ENCODE measurements around the gene ADAMTS2. TPM values are rescaled to one million over a fixed set of nuclear protein-coding genes. Genes with fewer than 3 reads are reported as not detected.

The ADAMTS2 gene
- total and polyA plus RNA-seq, 2 donors from 2014 or later = 2.0 to 13.6 TPM

DNA sequence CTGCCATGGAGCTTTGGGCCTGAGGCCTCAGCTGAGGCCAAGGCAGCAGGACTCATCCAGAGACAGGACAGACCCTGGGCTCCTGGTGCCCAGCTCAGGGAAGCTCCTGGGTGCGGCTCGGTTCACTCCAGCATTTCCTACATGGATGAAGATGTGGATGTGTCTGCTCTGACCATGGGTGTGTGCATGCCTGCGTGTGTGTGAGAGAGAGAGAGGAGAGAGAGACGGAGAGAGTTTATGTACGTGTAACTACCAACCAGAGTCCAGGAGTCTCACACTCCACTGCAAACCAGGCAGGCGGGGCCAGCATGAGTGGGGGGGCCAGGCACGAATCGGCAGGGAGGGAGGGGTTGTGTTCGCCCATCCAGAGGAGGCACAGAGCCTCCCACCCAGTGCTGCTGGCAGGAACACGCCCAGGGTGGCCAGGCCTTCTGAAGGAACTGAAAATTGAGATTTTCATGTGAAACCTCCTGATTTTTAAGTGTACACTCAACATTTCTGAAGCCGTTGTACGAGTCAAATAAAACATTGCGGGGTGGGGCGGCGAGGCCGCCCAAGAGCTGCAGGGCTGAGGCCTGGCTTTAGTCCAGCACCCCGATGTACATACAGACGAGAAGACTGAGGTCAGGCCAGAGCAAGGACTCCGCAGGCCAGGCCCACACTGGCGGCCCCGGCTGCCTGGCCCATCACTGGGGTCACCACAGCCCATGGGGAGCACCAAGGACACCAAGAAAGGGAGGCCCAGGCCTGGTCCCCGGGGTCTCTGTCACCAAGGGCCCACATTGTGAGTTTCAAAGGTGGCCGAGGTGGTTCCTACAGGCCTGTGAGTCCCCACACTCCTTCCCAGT, 88.7 kb downstream of the ADAMTS2 start:
- intact Hi-C loops (cut with DNase I) = no loop called here
- no peaks in the 10 kb centered on the region for H3K27me3 ChIP-seq (ENCODE audit: control insufficient read depth, insufficient read depth, low read length)
- H3K36me3 ChIP-seq (ENCODE audit: control insufficient read depth in 2 of 3, insufficient read depth in 3 of 3, low read length in 3 of 3) = no peaks in the 10 kb centered on the region
- H3K9me3 ChIP-seq (ENCODE audit: control insufficient read depth in 2 of 3, insufficient read depth in 1 of 3, low read length in 3 of 3) = no peaks in the 10 kb centered on the region
- H3K4me1 ChIP-seq (ENCODE audit: control insufficient read depth in 2 of 3, insufficient read depth in 2 of 3, low read depth in 1 of 3, low read length in 3 of 3) = no peaks in the 10 kb centered on the region
- H3K9ac ChIP-seq (ENCODE audit: low read length in 3 of 3) = no peak overlapping the region
- DNase-seq = peak; percentile 51 to 76 (median 63)
- H3K4me3 ChIP-seq (ENCODE audit: low read length in 3 of 3) = no peak overlapping the region
- no peak for FAIRE-seq
- H3K27ac ChIP-seq (ENCODE audit: low read depth in 2 of 2, low read length in 2 of 2) = no peak overlapping the region
- TF ChIP-seq, protein P1, sequence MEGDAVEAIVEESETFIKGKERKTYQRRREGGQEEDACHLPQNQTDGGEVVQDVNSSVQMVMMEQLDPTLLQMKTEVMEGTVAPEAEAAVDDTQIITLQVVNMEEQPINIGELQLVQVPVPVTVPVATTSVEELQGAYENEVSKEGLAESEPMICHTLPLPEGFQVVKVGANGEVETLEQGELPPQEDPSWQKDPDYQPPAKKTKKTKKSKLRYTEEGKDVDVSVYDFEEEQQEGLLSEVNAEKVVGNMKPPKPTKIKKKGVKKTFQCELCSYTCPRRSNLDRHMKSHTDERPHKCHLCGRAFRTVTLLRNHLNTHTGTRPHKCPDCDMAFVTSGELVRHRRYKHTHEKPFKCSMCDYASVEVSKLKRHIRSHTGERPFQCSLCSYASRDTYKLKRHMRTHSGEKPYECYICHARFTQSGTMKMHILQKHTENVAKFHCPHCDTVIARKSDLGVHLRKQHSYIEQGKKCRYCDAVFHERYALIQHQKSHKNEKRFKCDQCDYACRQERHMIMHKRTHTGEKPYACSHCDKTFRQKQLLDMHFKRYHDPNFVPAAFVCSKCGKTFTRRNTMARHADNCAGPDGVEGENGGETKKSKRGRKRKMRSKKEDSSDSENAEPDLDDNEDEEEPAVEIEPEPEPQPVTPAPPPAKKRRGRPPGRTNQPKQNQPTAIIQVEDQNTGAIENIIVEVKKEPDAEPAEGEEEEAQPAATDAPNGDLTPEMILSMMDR (IDR thresholded peaks at IDR 0.05; ENCODE audit: borderline replicate concordance, extremely low read depth, insufficient read depth) = no peak

DNA sequence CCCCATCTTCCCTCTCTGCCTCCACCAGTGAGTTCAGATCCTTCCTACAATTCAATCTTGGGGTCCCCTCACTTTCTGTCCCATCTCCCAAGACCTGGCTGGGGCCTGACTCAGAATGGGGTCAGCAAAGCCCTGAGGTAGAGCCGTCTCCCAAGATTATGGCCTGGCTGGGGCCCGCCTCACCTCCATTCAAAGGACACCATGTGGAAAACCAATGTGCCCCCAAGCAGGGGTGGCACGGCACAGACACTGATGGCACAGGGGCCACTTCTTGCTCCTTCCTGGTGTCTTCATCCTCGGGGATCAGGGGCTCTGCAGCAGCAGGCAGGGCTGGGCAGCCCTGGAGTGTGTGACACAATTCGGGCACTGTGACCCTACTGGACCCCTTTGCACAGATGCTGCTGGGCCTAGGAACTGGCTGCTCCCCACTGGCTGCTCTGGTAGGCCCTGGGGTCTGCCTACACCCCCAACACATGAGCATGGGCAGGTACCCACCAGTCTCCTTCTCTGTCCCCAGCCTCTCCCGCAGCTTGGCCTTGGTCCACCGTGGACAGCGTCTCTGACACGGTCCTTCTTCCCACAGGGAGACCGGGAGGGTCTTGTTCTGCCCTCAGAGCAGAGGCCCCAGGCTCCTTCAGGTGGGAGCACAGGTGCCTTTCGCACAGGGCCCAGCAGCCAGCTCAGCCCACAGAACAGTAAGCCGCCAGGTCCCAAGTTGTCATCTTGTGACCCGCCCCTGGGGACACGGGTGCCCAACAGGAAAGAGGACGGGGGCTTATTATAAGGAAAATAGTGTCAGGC, 89.5 kb downstream of the ADAMTS2 start:
- intact Hi-C loops (cut with DNase I) = no loop called here
- no peak overlapping the region for H3K4me3 ChIP-seq (ENCODE audit: low read length in 3 of 3)
- no peaks in the 10 kb centered on the region for H3K36me3 ChIP-seq (ENCODE audit: control insufficient read depth in 2 of 3, insufficient read depth in 3 of 3, low read length in 3 of 3)
- FAIRE-seq = no peak
- H3K9me3 ChIP-seq (ENCODE audit: control insufficient read depth in 2 of 3, insufficient read depth in 1 of 3, low read length in 3 of 3) = no peaks in the 10 kb centered on the region
- TF ChIP-seq, protein P1 (IDR thresholded peaks at IDR 0.05; ENCODE audit: borderline replicate concordance, extremely low read depth, insufficient read depth) = no peak
- no peak overlapping the region for H3K9ac ChIP-seq (ENCODE audit: low read length in 3 of 3)
- no peaks in the 10 kb centered on the region for H3K4me1 ChIP-seq (ENCODE audit: control insufficient read depth in 2 of 3, insufficient read depth in 2 of 3, low read depth in 1 of 3, low read length in 3 of 3)
- H3K27ac ChIP-seq (ENCODE audit: low read depth in 2 of 2, low read length in 2 of 2) = no peak overlapping the region
- peak in 2 of 5 donors; percentile 6 to 44 for DNase-seq
- no peaks in the 10 kb centered on the region for H3K27me3 ChIP-seq (ENCODE audit: control insufficient read depth, insufficient read depth, low read length)

DNA sequence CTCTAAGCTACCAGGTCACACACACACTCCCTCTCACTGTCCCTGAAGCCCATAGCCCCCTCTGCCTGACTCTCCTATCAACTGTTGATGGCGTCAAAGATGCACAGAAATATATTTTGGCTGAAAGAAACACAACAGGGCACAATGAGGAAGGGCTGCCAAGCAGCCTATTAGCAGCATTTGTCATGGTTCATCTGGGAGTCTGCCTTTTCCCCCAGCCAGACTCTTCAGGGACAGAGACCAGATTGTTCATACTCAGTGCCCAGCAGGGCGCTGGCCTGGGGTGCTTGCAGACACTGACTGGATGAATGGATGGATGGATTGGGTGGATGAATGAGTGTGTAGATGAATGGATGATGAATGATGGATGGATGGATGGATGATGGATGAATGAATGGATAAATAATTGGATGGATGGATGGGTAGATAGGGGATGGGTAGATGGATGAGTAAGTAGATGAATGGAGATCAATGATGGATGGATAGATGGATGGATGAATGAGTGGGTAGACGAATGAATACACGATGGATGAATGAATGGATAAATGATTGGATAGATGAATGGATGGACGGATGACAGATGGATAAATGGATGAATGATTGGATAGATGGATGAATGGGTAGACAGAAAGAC, 90.5 kb downstream of the ADAMTS2 start:
- Histone ChIP-seq H3K27me3 (ENCODE audit: control insufficient read depth, insufficient read depth, low read length) (no peaks in the 10 kb centered on the region), H3K4me1 (ENCODE audit: control insufficient read depth in 2 of 3, insufficient read depth in 2 of 3, low read depth in 1 of 3, low read length in 3 of 3) (no peaks in the 10 kb centered on the region), H3K4me3 (ENCODE audit: low read length in 3 of 3) (no peak overlapping the region), H3K9me3 (ENCODE audit: control insufficient read depth in 2 of 3, insufficient read depth in 1 of 3, low read length in 3 of 3) (no peaks in the 10 kb centered on the region), H3K36me3 (ENCODE audit: control insufficient read depth in 2 of 3, insufficient read depth in 3 of 3, low read length in 3 of 3) (no peaks in the 10 kb centered on the region), H3K9ac (ENCODE audit: low read length in 3 of 3) (no peak overlapping the region), H3K27ac (ENCODE audit: low read depth in 2 of 2, low read length in 2 of 2) (no peak overlapping the region)
- peak in 1 of 5 donors; percentile 0 for DNase-seq
- TF ChIP-seq, protein P1 (IDR thresholded peaks at IDR 0.05; ENCODE audit: borderline replicate concordance, extremely low read depth, insufficient read depth) = no peak
- intact Hi-C loops (cut with DNase I) = no loop called here
- no peak for FAIRE-seq

Data from kidney (tissue), 14 donors.